Ovary (tissue), 3 donors: ENCODE results near the gene SLC19A1.

Experiments
- CTCF ChIP-seq, 3 donors: fragments of 450-650 bp in 2 of 3; fragments of 200-600 bp in 1 of 3; IDR thresholded peaks; one replicate each; pipeline versions ENCODE4 v1.5.1 to v1.8.0; 2016 to 2022; ENCODE audit warnings: antibody characterized with exemption in 3 of 3, mild to moderate bottlenecking in 1 of 3
- POLR2A ChIP-seq: fragments of 450-650 bp; IDR thresholded peaks from one replicate; pipeline ENCODE4 v1.6.1; 2017; ENCODE audit warnings: antibody characterized with exemption, mild to moderate bottlenecking, moderate library complexity
- donor health status: DM: no; HTN: no; CAD: no.

- TF ChIP-seq CTCF (IDR thresholded peaks at IDR 0.05) (no peak), POLR2A (no peak)
Observed at GRCh38 chr21:45472445-45473365, 69.5 kb downstream of the SLC19A1 start.
